CD14-positive monocyte (primary cell): ENCODE measurements around the gene GINS2. TPM values are rescaled to one million over a fixed set of nuclear protein-coding genes. Genes with fewer than 3 reads are reported as not detected.

Source experiments
- DNase-seq, 3 donors: peaks; one replicate each; pipeline ENCODE4 v3.0.0-alpha.2; 2011 to 2022
- H2AFZ ChIP-seq: 2 replicates; pipeline ENCODE4 v1.6.0; 2012; ENCODE audit warnings: mild to moderate bottlenecking, low read depth, low read length, inconsistent platforms; ENCODE audit not compliant: insufficient read depth, poor library complexity, severe bottlenecking
- H3K27ac ChIP-seq, 2 donors: 1 replicate in 1 of 2; 2 replicates in 1 of 2; pipeline ENCODE4 v1.5.1; 2012 to 2013; ENCODE audit warnings: low read length in 2 of 2, control low read depth in 1 of 2, inconsistent platforms in 1 of 2, low read depth in 1 of 2, mild to moderate bottlenecking in 1 of 2
- H3K27me3 ChIP-seq, 2 donors: one replicate each; pipeline versions ENCODE4 v1.6.0 to v1.6.1; 2011 to 2013; ENCODE audit warnings: low read length in 2 of 2; ENCODE audit not compliant: control insufficient read depth in 2 of 2, insufficient read depth in 2 of 2
- H3K36me3 ChIP-seq, 2 donors: replicated peaks in 1 of 2; 1 replicate in 1 of 2; 2 replicates in 1 of 2; pipeline versions ENCODE4 v1.5.1 to v1.6.1; 2012 to 2013; ENCODE audit warnings: low read length in 2 of 2, control low read depth in 1 of 2, inconsistent platforms in 1 of 2, mild to moderate bottlenecking in 1 of 2; ENCODE audit not compliant: insufficient read depth in 2 of 2, control insufficient read depth in 1 of 2
- H3K4me1 ChIP-seq, 2 donors: 1 replicate in 1 of 2; 2 replicates in 1 of 2; pipeline versions ENCODE4 v1.5.1 to v1.6.1; 2012 to 2013; ENCODE audit warnings: low read length in 2 of 2, control low read depth in 1 of 2, inconsistent platforms in 1 of 2, mild to moderate bottlenecking in 1 of 2, moderate library complexity in 1 of 2; ENCODE audit not compliant: insufficient read depth in 2 of 2, control insufficient read depth in 1 of 2
- H3K4me2 ChIP-seq: replicated peaks from 2 replicates; pipeline ENCODE3; 2012; ENCODE audit warnings: low read length, moderate library complexity, mild to moderate bottlenecking; ENCODE audit not compliant: poor library complexity, severe bottlenecking; ENCODE audit errors: extremely low read depth
- H3K4me3 ChIP-seq, 3 experiments: fragments of 200-600 bp in 1 of 3; sonication (generic) in 1 of 3; replicated peaks in 1 of 3; 1 replicate in 2 of 3; 2 replicates in 1 of 3; pipeline ENCODE4 v1.5.1; 2011 to 2013; ENCODE audit warnings: low read length in 3 of 3, mild to moderate bottlenecking in 3 of 3, control low read depth in 2 of 3, low read depth in 2 of 3, inconsistent platforms in 1 of 3, moderate library complexity in 1 of 3
- H3K79me2 ChIP-seq: 2 replicates; pipeline ENCODE4 v1.6.0; 2012; ENCODE audit warnings: mild to moderate bottlenecking, control low read depth, inconsistent platforms, low read length, moderate library complexity; ENCODE audit not compliant: insufficient read depth
- H3K9ac ChIP-seq: 2 replicates; pipeline ENCODE4 v1.6.0; 2017; ENCODE audit warnings: low read length, mild to moderate bottlenecking; ENCODE audit not compliant: insufficient read depth, poor library complexity, severe bottlenecking
- H3K9me3 ChIP-seq, 2 donors: replicated peaks in 1 of 2; 1 replicate in 1 of 2; 2 replicates in 1 of 2; pipeline versions ENCODE4 v1.5.1 to v1.6.1; 2012 to 2013; ENCODE audit warnings: low read length in 2 of 2, control low read depth in 1 of 2; ENCODE audit not compliant: control insufficient read depth in 1 of 2, insufficient read depth in 1 of 2
- H4K20me1 ChIP-seq: 2 replicates; pipeline ENCODE4 v1.6.0; 2012; ENCODE audit warnings: mild to moderate bottlenecking, low read length, control low read depth, moderate library complexity; ENCODE audit not compliant: insufficient read depth
- H3K27ac Mint-ChIP-seq, 7 donors: one replicate each; pipeline ENCODE4 v1.8.0; 2020; ENCODE audit warnings: mild to moderate bottlenecking in 7 of 7, mixed read lengths in 7 of 7, moderate library complexity in 6 of 7, inconsistent platforms in 2 of 7
- H3K27me3 Mint-ChIP-seq, 3 donors: one replicate each; pipeline ENCODE4 v1.8.0; 2021 to 2022; ENCODE audit warnings: low read depth in 3 of 3, mild to moderate bottlenecking in 3 of 3, mixed read lengths in 3 of 3, moderate library complexity in 3 of 3, inconsistent platforms in 1 of 3
- H3K36me3 Mint-ChIP-seq, 2 donors: one replicate each; pipeline ENCODE4 v1.8.0; 2020; ENCODE audit warnings: mixed read lengths in 2 of 2, inconsistent platforms in 1 of 2, mild to moderate bottlenecking in 1 of 2
- H3K4me1 Mint-ChIP-seq: one replicate; pipeline ENCODE4 v1.8.0; 2020; ENCODE audit warnings: mild to moderate bottlenecking, mixed read lengths
- H3K4me3 Mint-ChIP-seq, 2 donors: one replicate each; pipeline ENCODE4 v1.8.0; 2020; ENCODE audit warnings: mild to moderate bottlenecking in 2 of 2, mixed read lengths in 2 of 2, moderate library complexity in 1 of 2
- H3K9me3 Mint-ChIP-seq, 7 donors: one replicate each; pipeline ENCODE4 v1.8.0; 2020 to 2022; ENCODE audit warnings: mixed read lengths in 7 of 7, mild to moderate bottlenecking in 6 of 7, moderate library complexity in 6 of 7, inconsistent platforms in 2 of 7
- CTCF ChIP-seq: fragments of 200-600 bp; IDR thresholded peaks from one replicate; pipeline ENCODE4 v1.8.0; 2022; ENCODE audit warnings: antibody characterized with exemption, mild to moderate bottlenecking
- WGBS: methylation state at CpG from one replicate; pipeline ENCODE4 v1.1.5; 2013; ENCODE audit warnings: missing lambda C conversion rate; ENCODE audit not compliant: insufficient coverage; 5-methylcytosine and 5-hydroxymethylcytosine counted together
- intact Hi-C, 2 donors: fragments of 100-400 bp; cut with micrococcal nuclease; formaldehyde crosslinking; loops; one replicate each; pipeline versions ENCODE4 v1.15.0 to v1.15.1; 2023
- polyA plus RNA-seq, 3 donors: library from polyadenylated mRNA; depleted of rRNA in 1 of 3; unstranded in 2 of 3; stranded (reverse) in 1 of 3; fragments of 300-500 nt in 2 of 3; fragments of >200 nt in 1 of 3; fragmentation: Illumina TruSeq in 2 of 3; gene quantifications; 1 replicate in 2 of 3; 2 replicates in 1 of 3; pipeline ENCODE4 v1.2.3, GENCODE V29; 2012 to 2021

The GINS2 gene
- polyA plus RNA-seq, 3 donors, result 0.13 to 0.28 TPM; not detected in 1

- Mint-ChIP-seq H3K36me3 (peaks cover 31 to 69% of the 10 kb centered on the region in 2 donors), H3K27ac (peak overlapping the region in 1 of 7 donors; percentile 65), H3K4me1 (peaks cover 3% of the 10 kb centered on the region), H3K9me3 (peaks cover 12 to 19% (median 15%) of the 10 kb centered on the region in 7 donors), H3K4me3 (no peak overlapping the region), H3K27me3 (peaks cover 0 to 3% (median 1%) of the 10 kb centered on the region in 3 donors)
- Histone ChIP-seq H3K27ac (no peak overlapping the region), H3K4me2 (no peak overlapping the region), H4K20me1 (no peaks in the 10 kb centered on the region), H3K9ac (no peak overlapping the region), H3K27me3 (no peaks in the 10 kb centered on the region), H3K9me3 (peaks cover 11 to 15% of the 10 kb centered on the region in 2 donors), H3K4me3 (no peak overlapping the region), H3K79me2 (no peaks in the 10 kb centered on the region), H2AFZ (no peak overlapping the region), H3K4me1 (peaks cover 0 to under 1% of the 10 kb centered on the region in 2 donors), H3K36me3 (peaks cover 13 to 58% of the 10 kb centered on the region in 2 donors)
- 93% methylated on average over 2 of the region's 9 CpGs for WGBS
- no peak for DNase-seq
- no peak for TF ChIP-seq CTCF
- intact Hi-C loops, result loop anchor here in 1 of 2 donors (10.0 kb wide), 1 partner anchor 416 kb away; no protein-coding TSS in a partner anchor
These were observed 22.0 kb upstream of the GINS2 start for GRCh38 chr16:85710732-85711131.

- Histone ChIP-seq H3K36me3 (peaks cover 13 to 58% of the 10 kb centered on the region in 2 donors), H3K4me3 (no peak overlapping the region), H4K20me1 (no peaks in the 10 kb centered on the region), H3K9me3 (peaks cover 11 to 15% of the 10 kb centered on the region in 2 donors), H3K27ac (no peak overlapping the region), H3K79me2 (no peaks in the 10 kb centered on the region), H3K9ac (no peak overlapping the region), H3K4me1 (no peaks in the 10 kb centered on the region), H3K4me2 (no peak overlapping the region), H3K27me3 (no peaks in the 10 kb centered on the region), H2AFZ (no peak overlapping the region)
- Mint-ChIP-seq H3K27me3 (no peaks in the 10 kb centered on the region), H3K27ac (no peak overlapping the region), H3K4me3 (no peak overlapping the region), H3K4me1 (no peaks in the 10 kb centered on the region), H3K9me3 (peaks cover 12 to 19% (median 15%) of the 10 kb centered on the region in 7 donors), H3K36me3 (peaks cover 34 to 74% of the 10 kb centered on the region in 2 donors)
- no peak for TF ChIP-seq CTCF
- intact Hi-C loops, result loop anchor here in 1 of 2 donors (10.0 kb wide), 1 partner anchor 415 kb away; no protein-coding TSS in a partner anchor
- 96% methylated on average over 49 of the region's 53 CpGs for WGBS
- DNase-seq, result no peak
These were observed 21.2 kb upstream of the GINS2 start for GRCh38 chr16:85709766-85710585.
